ENCODE results near the gene MBOAT2. TPM values are rescaled to one million over a fixed set of nuclear protein-coding genes. Genes with fewer than 3 reads are reported as not detected.

The MBOAT2 gene
- polyA plus RNA-seq, 4 donors = 1.4 to 15.8 (median 2.5) TPM

- FAIRE-seq (no peak), DNase-seq (peak in 1 of 2 donors; percentile 10)
- Histone ChIP-seq H3K27ac (ENCODE audit: low read depth in 1 of 3, low read length in 2 of 3) (no peak overlapping the region), H3K9me3 (ENCODE audit: control insufficient read depth in 2 of 2, insufficient read depth in 1 of 2, low read depth in 1 of 2, low read length in 1 of 2) (no peaks in the 10 kb centered on the region), H3K4me1 (ENCODE audit: control insufficient read depth in 3 of 3, insufficient read depth in 2 of 3, low read depth in 1 of 3, low read length in 2 of 3) (peaks cover 0 to 2% (median 0%) of the 10 kb centered on the region in 3 donors), H3K27me3 (ENCODE audit: control insufficient read depth in 3 of 3, insufficient read depth in 3 of 3, low read length in 3 of 3) (peaks cover 0 to 3% (median 0%) of the 10 kb centered on the region in 3 donors), H3K4me3 (ENCODE audit: low read depth in 1 of 3, low read length in 3 of 3) (no peak overlapping the region), H3K36me3 (ENCODE audit: control insufficient read depth in 3 of 3, insufficient read depth in 2 of 3, low read depth in 1 of 3, low read length in 3 of 3) (no peaks in the 10 kb centered on the region)
- 59 to 78% (median 64%) methylated on average over 7 of the region's 7 CpGs for WGBS, 3 donors
Observed at GRCh38 chr2:9033385-9034168, 30.1 kb upstream of the MBOAT2 start.

- Histone ChIP-seq H3K27me3 (ENCODE audit: control insufficient read depth in 3 of 3, insufficient read depth in 3 of 3, low read length in 3 of 3) (peaks cover 0 to 3% (median 0%) of the 10 kb centered on the region in 3 donors), H3K9me3 (ENCODE audit: control insufficient read depth in 2 of 2, insufficient read depth in 1 of 2, low read depth in 1 of 2, low read length in 1 of 2) (no peaks in the 10 kb centered on the region), H3K4me3 (ENCODE audit: low read depth in 1 of 3, low read length in 3 of 3) (no peak overlapping the region), H3K36me3 (ENCODE audit: control insufficient read depth in 3 of 3, insufficient read depth in 2 of 3, low read depth in 1 of 3, low read length in 3 of 3) (no peaks in the 10 kb centered on the region), H3K4me1 (ENCODE audit: control insufficient read depth in 3 of 3, insufficient read depth in 2 of 3, low read depth in 1 of 3, low read length in 2 of 3) (peaks cover 0 to 2% (median 0%) of the 10 kb centered on the region in 3 donors), H3K27ac (ENCODE audit: low read depth in 1 of 3, low read length in 2 of 3) (no peak overlapping the region)
- FAIRE-seq = no peak
- 64 to 66% (median 64%) methylated on average over 3 of the region's 3 CpGs for WGBS, 3 donors
- DNase-seq = no peak
Observed at GRCh38 chr2:9032536-9033255, 29.2 kb upstream of the MBOAT2 start.

GRCh38 chr2:9032121-9032520, 28.6 kb upstream of the MBOAT2 start:
- H3K4me1 ChIP-seq (ENCODE audit: control insufficient read depth in 3 of 3, insufficient read depth in 2 of 3, low read depth in 1 of 3, low read length in 2 of 3) = peaks cover 0 to 2% (median 0%) of the 10 kb centered on the region in 3 donors
- H3K27ac ChIP-seq (ENCODE audit: low read depth in 1 of 3, low read length in 2 of 3) = no peak overlapping the region
- H3K4me3 ChIP-seq (ENCODE audit: low read depth in 1 of 3, low read length in 3 of 3) = no peak overlapping the region
- DNase-seq (no peak), FAIRE-seq (no peak)
- peaks cover 0 to 3% (median 0%) of the 10 kb centered on the region in 3 donors for H3K27me3 ChIP-seq (ENCODE audit: control insufficient read depth in 3 of 3, insufficient read depth in 3 of 3, low read length in 3 of 3)
- H3K9me3 ChIP-seq (ENCODE audit: control insufficient read depth in 2 of 2, insufficient read depth in 1 of 2, low read depth in 1 of 2, low read length in 1 of 2) = no peaks in the 10 kb centered on the region
- no peaks in the 10 kb centered on the region for H3K36me3 ChIP-seq (ENCODE audit: control insufficient read depth in 3 of 3, insufficient read depth in 2 of 3, low read depth in 1 of 3, low read length in 3 of 3)
- WGBS, 3 donors = 70 to 79% (median 77%) methylated on average over 6 of the region's 6 CpGs

- no peaks in the 10 kb centered on the region for H3K36me3 ChIP-seq (ENCODE audit: control insufficient read depth in 3 of 3, insufficient read depth in 2 of 3, low read depth in 1 of 3, low read length in 3 of 3)
- H3K9me3 ChIP-seq (ENCODE audit: control insufficient read depth in 2 of 2, insufficient read depth in 1 of 2, low read depth in 1 of 2, low read length in 1 of 2) = no peaks in the 10 kb centered on the region
- no peak overlapping the region for H3K27ac ChIP-seq (ENCODE audit: low read depth in 1 of 3, low read length in 2 of 3)
- H3K27me3 ChIP-seq (ENCODE audit: control insufficient read depth in 3 of 3, insufficient read depth in 3 of 3, low read length in 3 of 3) = peaks cover 0 to 3% (median 0%) of the 10 kb centered on the region in 3 donors
- DNase-seq (no peak), FAIRE-seq (no peak)
- H3K4me3 ChIP-seq (ENCODE audit: low read depth in 1 of 3, low read length in 3 of 3) = no peak overlapping the region
- H3K4me1 ChIP-seq (ENCODE audit: control insufficient read depth in 3 of 3, insufficient read depth in 2 of 3, low read depth in 1 of 3, low read length in 2 of 3) = peaks cover 0 to 2% (median 0%) of the 10 kb centered on the region in 3 donors
Observed at GRCh38 chr2:9031246-9031645, 27.8 kb upstream of the MBOAT2 start.

- no peaks in the 10 kb centered on the region for H3K36me3 ChIP-seq (ENCODE audit: control insufficient read depth in 3 of 3, insufficient read depth in 2 of 3, low read depth in 1 of 3, low read length in 3 of 3)
- no peak overlapping the region for H3K27ac ChIP-seq (ENCODE audit: low read depth in 1 of 3, low read length in 2 of 3)
- DNase-seq = no peak
- no peak overlapping the region for H3K4me3 ChIP-seq (ENCODE audit: low read depth in 1 of 3, low read length in 3 of 3)
- no peaks in the 10 kb centered on the region for H3K9me3 ChIP-seq (ENCODE audit: control insufficient read depth in 2 of 2, insufficient read depth in 1 of 2, low read depth in 1 of 2, low read length in 1 of 2)
- no peak for FAIRE-seq
- 48 to 74% (median 59%) methylated on average over 4 of the region's 4 CpGs for WGBS, 3 donors
- peaks cover 0 to 2% (median 0%) of the 10 kb centered on the region in 3 donors for H3K4me1 ChIP-seq (ENCODE audit: control insufficient read depth in 3 of 3, insufficient read depth in 2 of 3, low read depth in 1 of 3, low read length in 2 of 3)
- H3K27me3 ChIP-seq (ENCODE audit: control insufficient read depth in 3 of 3, insufficient read depth in 3 of 3, low read length in 3 of 3) = peaks cover 0 to 3% (median 0%) of the 10 kb centered on the region in 3 donors
Observed at GRCh38 chr2:9030841-9031240, 27.4 kb upstream of the MBOAT2 start.

- Histone ChIP-seq H3K27ac (ENCODE audit: low read depth in 1 of 3, low read length in 2 of 3) (no peak overlapping the region), H3K4me3 (ENCODE audit: low read depth in 1 of 3, low read length in 3 of 3) (no peak overlapping the region), H3K27me3 (ENCODE audit: control insufficient read depth in 3 of 3, insufficient read depth in 3 of 3, low read length in 3 of 3) (peaks cover 0 to 3% (median 0%) of the 10 kb centered on the region in 3 donors), H3K36me3 (ENCODE audit: control insufficient read depth in 3 of 3, insufficient read depth in 2 of 3, low read depth in 1 of 3, low read length in 3 of 3) (no peaks in the 10 kb centered on the region), H3K9me3 (ENCODE audit: control insufficient read depth in 2 of 2, insufficient read depth in 1 of 2, low read depth in 1 of 2, low read length in 1 of 2) (no peaks in the 10 kb centered on the region), H3K4me1 (ENCODE audit: control insufficient read depth in 3 of 3, insufficient read depth in 2 of 3, low read depth in 1 of 3, low read length in 2 of 3) (peaks cover 0 to 2% (median 0%) of the 10 kb centered on the region in 3 donors)
- FAIRE-seq (no peak), DNase-seq (peak in 1 of 2 donors; percentile 44)
- WGBS, 3 donors = 18 to 74% (median 39%) methylated on average over 6 of the region's 6 CpGs
Observed at GRCh38 chr2:9030190-9030589, 26.7 kb upstream of the MBOAT2 start.

- H3K4me1 ChIP-seq (ENCODE audit: control insufficient read depth in 3 of 3, insufficient read depth in 2 of 3, low read depth in 1 of 3, low read length in 2 of 3) = peaks cover 0 to 2% (median 0%) of the 10 kb centered on the region in 3 donors
- H3K27me3 ChIP-seq (ENCODE audit: control insufficient read depth in 3 of 3, insufficient read depth in 3 of 3, low read length in 3 of 3) = peaks cover 0 to 3% (median 0%) of the 10 kb centered on the region in 3 donors
- no peak overlapping the region for H3K4me3 ChIP-seq (ENCODE audit: low read depth in 1 of 3, low read length in 3 of 3)
- H3K27ac ChIP-seq (ENCODE audit: low read depth in 1 of 3, low read length in 2 of 3) = no peak overlapping the region
- H3K9me3 ChIP-seq (ENCODE audit: control insufficient read depth in 2 of 2, insufficient read depth in 1 of 2, low read depth in 1 of 2, low read length in 1 of 2) = no peaks in the 10 kb centered on the region
- 13 to 71% (median 33%) methylated on average over 4 of the region's 4 CpGs for WGBS, 3 donors
- H3K36me3 ChIP-seq (ENCODE audit: control insufficient read depth in 3 of 3, insufficient read depth in 2 of 3, low read depth in 1 of 3, low read length in 3 of 3) = no peaks in the 10 kb centered on the region
- FAIRE-seq (no peak), DNase-seq (no peak)
Observed at GRCh38 chr2:9029721-9030120, 26.2 kb upstream of the MBOAT2 start.

- no peaks in the 10 kb centered on the region for H3K4me1 ChIP-seq (ENCODE audit: control insufficient read depth in 3 of 3, insufficient read depth in 2 of 3, low read depth in 1 of 3, low read length in 2 of 3)
- no peak for FAIRE-seq
- 85 to 92% (median 92%) methylated on average over 4 of the region's 4 CpGs for WGBS, 3 donors
Observed at GRCh38 chr2:9027884-9028283, 24.4 kb upstream of the MBOAT2 start.

More at GRCh38 chr2:9027884-9028283, 24.4 kb upstream of the MBOAT2 start:
- Histone ChIP-seq H3K4me3 (ENCODE audit: low read depth in 1 of 3, low read length in 3 of 3) (no peak overlapping the region), H3K27ac (ENCODE audit: low read depth in 1 of 3, low read length in 2 of 3) (no peak overlapping the region), H3K9me3 (ENCODE audit: control insufficient read depth in 2 of 2, insufficient read depth in 1 of 2, low read depth in 1 of 2, low read length in 1 of 2) (no peaks in the 10 kb centered on the region), H3K36me3 (ENCODE audit: control insufficient read depth in 3 of 3, insufficient read depth in 2 of 3, low read depth in 1 of 3, low read length in 3 of 3) (no peaks in the 10 kb centered on the region), H3K27me3 (ENCODE audit: control insufficient read depth in 3 of 3, insufficient read depth in 3 of 3, low read length in 3 of 3) (peaks cover 0 to 3% (median 0%) of the 10 kb centered on the region in 3 donors)
- no peak for DNase-seq

Data from small intestine (tissue), 7 donors.